ENCODE measurements around the gene PRKCH.

The PRKCH gene

GRCh38 chr14:61386173-61386772 is 64.9 kb downstream of the PRKCH start:
- H3K4me1 ChIP-seq (ENCODE audit: control insufficient read depth, insufficient read depth, low read length): peaks cover 13% of the 10 kb centered on the region
- H3K27me3 ChIP-seq (ENCODE audit: control insufficient read depth, insufficient read depth, low read length): peaks cover 10% of the 10 kb centered on the region
- no peak overlapping the region for H3K4me3 ChIP-seq (ENCODE audit: low read length)
- no peaks in the 10 kb centered on the region for H3K36me3 ChIP-seq (ENCODE audit: insufficient read depth, low read length)
- H3K4me2 ChIP-seq (ENCODE audit: low read length): no peak overlapping the region
- no peaks in the 10 kb centered on the region for H3K9me3 ChIP-seq (replicated peaks; ENCODE audit: low read length)
- no peak overlapping the region for H3K9ac ChIP-seq (ENCODE audit: low read depth, low read length)

GRCh38 chr14:61387076-61387475 is 65.7 kb downstream of the PRKCH start:
- no peak overlapping the region for H3K4me3 ChIP-seq (ENCODE audit: low read length)
- peaks cover 13% of the 10 kb centered on the region for H3K4me1 ChIP-seq (ENCODE audit: control insufficient read depth, insufficient read depth, low read length)
- H3K27me3 ChIP-seq (ENCODE audit: control insufficient read depth, insufficient read depth, low read length): peaks cover 10% of the 10 kb centered on the region
- H3K4me2 ChIP-seq (ENCODE audit: low read length): no peak overlapping the region
- H3K9me3 ChIP-seq (replicated peaks; ENCODE audit: low read length): no peaks in the 10 kb centered on the region
- H3K36me3 ChIP-seq (ENCODE audit: insufficient read depth, low read length): no peaks in the 10 kb centered on the region
- H3K9ac ChIP-seq (ENCODE audit: low read depth, low read length): no peak overlapping the region

- Histone ChIP-seq H3K4me1 (ENCODE audit: control insufficient read depth, insufficient read depth, low read length) (peaks cover 13% of the 10 kb centered on the region), H3K9me3 (replicated peaks; ENCODE audit: low read length) (no peaks in the 10 kb centered on the region), H3K9ac (ENCODE audit: low read depth, low read length) (no peak overlapping the region), H3K36me3 (ENCODE audit: insufficient read depth, low read length) (no peaks in the 10 kb centered on the region), H3K4me3 (ENCODE audit: low read length) (no peak overlapping the region), H3K4me2 (ENCODE audit: low read length) (peak overlapping the region; percentile 13), H3K27me3 (ENCODE audit: control insufficient read depth, insufficient read depth, low read length) (peaks cover 4% of the 10 kb centered on the region)
Measured at GRCh38 chr14:61388173-61388975, 67.0 kb downstream of the PRKCH start.

- Histone ChIP-seq H3K9ac (ENCODE audit: low read depth, low read length) (no peak overlapping the region), H3K4me1 (ENCODE audit: control insufficient read depth, insufficient read depth, low read length) (peaks cover 13% of the 10 kb centered on the region), H3K4me3 (ENCODE audit: low read length) (no peak overlapping the region), H3K36me3 (ENCODE audit: insufficient read depth, low read length) (no peaks in the 10 kb centered on the region), H3K27me3 (ENCODE audit: control insufficient read depth, insufficient read depth, low read length) (peaks cover 4% of the 10 kb centered on the region), H3K4me2 (ENCODE audit: low read length) (peak overlapping the region; percentile 13), H3K9me3 (replicated peaks; ENCODE audit: low read length) (no peaks in the 10 kb centered on the region)
Measured at GRCh38 chr14:61388976-61389576, 67.7 kb downstream of the PRKCH start.

- no peak overlapping the region for H3K9ac ChIP-seq (ENCODE audit: low read depth, low read length)
- no peaks in the 10 kb centered on the region for H3K9me3 ChIP-seq (replicated peaks; ENCODE audit: low read length)
- no peak overlapping the region for H3K4me3 ChIP-seq (ENCODE audit: low read length)
- no peak overlapping the region for H3K4me2 ChIP-seq (ENCODE audit: low read length)
- no peaks in the 10 kb centered on the region for H3K36me3 ChIP-seq (ENCODE audit: insufficient read depth, low read length)
- peaks cover 8% of the 10 kb centered on the region for H3K27me3 ChIP-seq (ENCODE audit: control insufficient read depth, insufficient read depth, low read length)
- H3K4me1 ChIP-seq (ENCODE audit: control insufficient read depth, insufficient read depth, low read length): peaks cover 13% of the 10 kb centered on the region
Measured at GRCh38 chr14:61391119-61391518, 69.7 kb downstream of the PRKCH start.

GRCh38 chr14:61392297-61392696 is 70.9 kb downstream of the PRKCH start:
- Histone ChIP-seq H3K9me3 (replicated peaks; ENCODE audit: low read length) (no peaks in the 10 kb centered on the region), H3K27me3 (ENCODE audit: control insufficient read depth, insufficient read depth, low read length) (peaks cover 9% of the 10 kb centered on the region), H3K36me3 (ENCODE audit: insufficient read depth, low read length) (no peaks in the 10 kb centered on the region), H3K4me3 (ENCODE audit: low read length) (no peak overlapping the region), H3K9ac (ENCODE audit: low read depth, low read length) (no peak overlapping the region), H3K4me1 (ENCODE audit: control insufficient read depth, insufficient read depth, low read length) (peaks cover 13% of the 10 kb centered on the region), H3K4me2 (ENCODE audit: low read length) (no peak overlapping the region)

- H3K9ac ChIP-seq (ENCODE audit: low read depth, low read length): no peak overlapping the region
- H3K4me1 ChIP-seq (ENCODE audit: control insufficient read depth, insufficient read depth, low read length): no peaks in the 10 kb centered on the region
- H3K4me3 ChIP-seq (ENCODE audit: low read length): no peak overlapping the region
- H3K36me3 ChIP-seq (ENCODE audit: insufficient read depth, low read length): no peaks in the 10 kb centered on the region
- H3K4me2 ChIP-seq (ENCODE audit: low read length): no peak overlapping the region
- H3K9me3 ChIP-seq (replicated peaks; ENCODE audit: low read length): no peaks in the 10 kb centered on the region
- peaks cover 21% of the 10 kb centered on the region for H3K27me3 ChIP-seq (ENCODE audit: control insufficient read depth, insufficient read depth, low read length)
Measured at GRCh38 chr14:61394542-61394941, 73.2 kb downstream of the PRKCH start.

GRCh38 chr14:61395115-61395725 is 73.8 kb downstream of the PRKCH start:
- Histone ChIP-seq H3K4me3 (ENCODE audit: low read length) (no peak overlapping the region), H3K4me1 (ENCODE audit: control insufficient read depth, insufficient read depth, low read length) (no peaks in the 10 kb centered on the region)

GRCh38 chr14:61396279-61396678 is 74.9 kb downstream of the PRKCH start:
- H3K27me3 ChIP-seq (ENCODE audit: control insufficient read depth, insufficient read depth, low read length): peaks cover 35% of the 10 kb centered on the region
- H3K9me3 ChIP-seq (replicated peaks; ENCODE audit: low read length): no peaks in the 10 kb centered on the region
- no peak overlapping the region for H3K4me3 ChIP-seq (ENCODE audit: low read length)
- H3K4me1 ChIP-seq (ENCODE audit: control insufficient read depth, insufficient read depth, low read length): no peaks in the 10 kb centered on the region
- no peak overlapping the region for H3K9ac ChIP-seq (ENCODE audit: low read depth, low read length)
- H3K4me2 ChIP-seq (ENCODE audit: low read length): no peak overlapping the region
- no peaks in the 10 kb centered on the region for H3K36me3 ChIP-seq (ENCODE audit: insufficient read depth, low read length)

More at GRCh38 chr14:61395115-61395725, 73.8 kb downstream of the PRKCH start:
- Histone ChIP-seq H3K4me2 (ENCODE audit: low read length) (no peak overlapping the region), H3K9ac (ENCODE audit: low read depth, low read length) (no peak overlapping the region), H3K36me3 (ENCODE audit: insufficient read depth, low read length) (no peaks in the 10 kb centered on the region), H3K27me3 (ENCODE audit: control insufficient read depth, insufficient read depth, low read length) (peaks cover 27% of the 10 kb centered on the region), H3K9me3 (replicated peaks; ENCODE audit: low read length) (no peaks in the 10 kb centered on the region)

GRCh38 chr14:61396694-61397093 is 75.3 kb downstream of the PRKCH start:
- no peaks in the 10 kb centered on the region for H3K4me1 ChIP-seq (ENCODE audit: control insufficient read depth, insufficient read depth, low read length)

GRCh38 chr14:61397615-61398014 is 76.2 kb downstream of the PRKCH start:
- Histone ChIP-seq H3K4me2 (ENCODE audit: low read length) (no peak overlapping the region), H3K36me3 (ENCODE audit: insufficient read depth, low read length) (no peaks in the 10 kb centered on the region), H3K9ac (ENCODE audit: low read depth, low read length) (no peak overlapping the region), H3K27me3 (ENCODE audit: control insufficient read depth, insufficient read depth, low read length) (peaks cover 35% of the 10 kb centered on the region), H3K4me1 (ENCODE audit: control insufficient read depth, insufficient read depth, low read length) (no peaks in the 10 kb centered on the region), H3K9me3 (replicated peaks; ENCODE audit: low read length) (no peaks in the 10 kb centered on the region), H3K4me3 (ENCODE audit: low read length) (no peak overlapping the region)

More at GRCh38 chr14:61396694-61397093, 75.3 kb downstream of the PRKCH start:
- H3K9me3 ChIP-seq (replicated peaks; ENCODE audit: low read length): no peaks in the 10 kb centered on the region
- peaks cover 35% of the 10 kb centered on the region for H3K27me3 ChIP-seq (ENCODE audit: control insufficient read depth, insufficient read depth, low read length)
- H3K4me3 ChIP-seq (ENCODE audit: low read length): no peak overlapping the region
- no peak overlapping the region for H3K9ac ChIP-seq (ENCODE audit: low read depth, low read length)
- H3K4me2 ChIP-seq (ENCODE audit: low read length): no peak overlapping the region
- H3K36me3 ChIP-seq (ENCODE audit: insufficient read depth, low read length): no peaks in the 10 kb centered on the region

Measured in skeletal muscle satellite cell (primary cell).